ENCODE measurements around the gene SLC37A3. TPM values are rescaled to one million over a fixed set of nuclear protein-coding genes. Genes with fewer than 3 reads are reported as not detected.

Gene SLC37A3
- total and polyA plus RNA-seq, 8 donors: 6.3 to 141 (median 55.2) TPM

DNA sequence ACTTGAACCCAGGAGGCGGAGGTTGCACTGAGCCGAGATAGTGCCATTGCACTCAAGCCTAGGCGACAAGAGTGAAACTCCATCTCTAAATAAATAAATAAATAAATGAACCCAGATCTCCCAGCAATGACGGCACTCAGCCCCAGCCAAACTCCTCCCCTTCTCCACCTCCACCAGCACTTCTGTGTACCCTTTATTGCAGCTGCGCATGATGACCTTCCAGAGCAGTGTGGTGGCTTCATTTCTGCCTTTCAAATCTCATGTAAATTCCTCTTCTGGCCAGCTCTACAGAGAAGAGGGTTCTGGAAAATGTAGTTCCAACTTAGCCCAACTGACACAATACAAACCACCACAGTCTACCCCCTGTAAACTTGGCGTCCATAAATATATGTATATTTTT, 108.5 kb downstream of the SLC37A3 start:
- TF ChIP-seq POLR2AphosphoS5 (IDR thresholded peaks at IDR 0.05) (no peak), POLR2A (IDR thresholded peaks at IDR 0.05) (no peak), EP300 (IDR thresholded peaks at IDR 0.05) (no peak)
- TF ChIP-seq, protein P1, sequence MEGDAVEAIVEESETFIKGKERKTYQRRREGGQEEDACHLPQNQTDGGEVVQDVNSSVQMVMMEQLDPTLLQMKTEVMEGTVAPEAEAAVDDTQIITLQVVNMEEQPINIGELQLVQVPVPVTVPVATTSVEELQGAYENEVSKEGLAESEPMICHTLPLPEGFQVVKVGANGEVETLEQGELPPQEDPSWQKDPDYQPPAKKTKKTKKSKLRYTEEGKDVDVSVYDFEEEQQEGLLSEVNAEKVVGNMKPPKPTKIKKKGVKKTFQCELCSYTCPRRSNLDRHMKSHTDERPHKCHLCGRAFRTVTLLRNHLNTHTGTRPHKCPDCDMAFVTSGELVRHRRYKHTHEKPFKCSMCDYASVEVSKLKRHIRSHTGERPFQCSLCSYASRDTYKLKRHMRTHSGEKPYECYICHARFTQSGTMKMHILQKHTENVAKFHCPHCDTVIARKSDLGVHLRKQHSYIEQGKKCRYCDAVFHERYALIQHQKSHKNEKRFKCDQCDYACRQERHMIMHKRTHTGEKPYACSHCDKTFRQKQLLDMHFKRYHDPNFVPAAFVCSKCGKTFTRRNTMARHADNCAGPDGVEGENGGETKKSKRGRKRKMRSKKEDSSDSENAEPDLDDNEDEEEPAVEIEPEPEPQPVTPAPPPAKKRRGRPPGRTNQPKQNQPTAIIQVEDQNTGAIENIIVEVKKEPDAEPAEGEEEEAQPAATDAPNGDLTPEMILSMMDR (IDR thresholded peaks at IDR 0.05): no peak
- Histone ChIP-seq H3K9me3 (no peaks in the 10 kb centered on the region), H3K4me1 (no peaks in the 10 kb centered on the region), H3K4me3 (no peak overlapping the region), H3K36me3 (no peaks in the 10 kb centered on the region), H3K27ac (no peak overlapping the region), H3K27me3 (no peaks in the 10 kb centered on the region)
- WGBS, 5 donors: 87 to 93% (median 90%) methylated on average over 6 of the region's 6 CpGs
- intact Hi-C loops (cut with DNase I; ENCODE audit: low total_unique reads): loop anchor here (10.0 kb wide), 1 partner anchor 105 kb away; no protein-coding TSS in a partner anchor
- DNase-seq: no peak

DNA sequence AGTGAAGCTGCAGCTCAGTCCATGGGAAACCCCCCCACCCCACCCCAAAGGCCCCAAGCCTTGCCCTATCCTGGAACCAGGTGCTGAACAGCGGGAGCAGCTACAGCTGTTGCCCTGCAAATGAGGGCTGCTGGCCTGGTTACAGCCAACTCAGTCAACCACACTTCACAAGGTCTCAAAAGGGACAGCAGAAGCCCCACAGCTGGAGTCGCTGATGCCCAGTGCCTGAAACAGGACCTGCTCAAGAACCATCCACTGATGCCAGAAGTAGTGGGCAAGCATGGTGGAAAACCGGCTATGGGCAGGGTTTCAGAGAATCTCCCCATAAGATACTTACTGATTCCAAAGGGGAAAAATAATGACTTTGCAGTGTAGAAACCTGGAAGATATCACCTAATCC, 110.3 kb downstream of the SLC37A3 start:
- TF ChIP-seq, protein P1 (IDR thresholded peaks at IDR 0.05): no peak
- TF ChIP-seq POLR2A (IDR thresholded peaks at IDR 0.05) (no peak), POLR2AphosphoS5 (IDR thresholded peaks at IDR 0.05) (no peak), EP300 (IDR thresholded peaks at IDR 0.05) (no peak)
- Histone ChIP-seq H3K27ac (no peak overlapping the region), H3K36me3 (no peaks in the 10 kb centered on the region), H3K4me3 (no peak overlapping the region), H3K27me3 (no peaks in the 10 kb centered on the region), H3K9me3 (peaks cover 0 to 3% (median 0%) of the 10 kb centered on the region in 4 donors), H3K4me1 (no peaks in the 10 kb centered on the region)
- 91 to 98% (median 96%) methylated on average over 2 to 3 of the region's 3 CpGs for WGBS, 5 donors
- DNase-seq: no peak
- intact Hi-C loops (cut with DNase I; ENCODE audit: low total_unique reads): no loop called here

DNA sequence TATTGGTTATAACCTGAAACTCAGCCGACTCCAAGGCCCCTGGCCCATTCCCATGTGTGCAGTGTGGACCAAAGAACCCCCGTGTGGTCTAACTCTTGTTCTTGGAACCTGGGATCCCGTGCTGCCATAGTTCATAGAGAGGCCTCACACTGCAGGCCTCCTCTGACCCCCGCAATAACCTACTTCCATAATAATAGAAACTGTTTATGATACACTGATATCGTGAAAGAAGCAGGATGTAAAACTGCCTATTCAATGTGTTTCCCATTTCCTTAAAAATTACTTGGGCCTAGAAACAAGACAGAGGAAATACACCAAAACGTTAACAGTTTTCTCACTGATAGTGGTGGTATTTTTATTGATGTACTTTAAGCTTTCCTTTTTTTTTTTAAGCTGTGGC, 112.4 kb downstream of the SLC37A3 start:
- Histone ChIP-seq H3K27ac (no peak overlapping the region), H3K27me3 (no peaks in the 10 kb centered on the region), H3K4me1 (no peaks in the 10 kb centered on the region), H3K36me3 (no peaks in the 10 kb centered on the region), H3K4me3 (no peak overlapping the region), H3K9me3 (peaks cover 0 to 3% (median 0%) of the 10 kb centered on the region in 4 donors)
- intact Hi-C loops (cut with DNase I; ENCODE audit: low total_unique reads): no loop called here
- no peak for DNase-seq
- TF ChIP-seq POLR2A (IDR thresholded peaks at IDR 0.05) (no peak), EP300 (IDR thresholded peaks at IDR 0.05) (no peak), POLR2AphosphoS5 (IDR thresholded peaks at IDR 0.05) (no peak)
- TF ChIP-seq, protein P1 (IDR thresholded peaks at IDR 0.05): no peak
- WGBS, 5 donors: 76 to 83% (median 80%) methylated on average over 6 of the region's 6 CpGs

DNA sequence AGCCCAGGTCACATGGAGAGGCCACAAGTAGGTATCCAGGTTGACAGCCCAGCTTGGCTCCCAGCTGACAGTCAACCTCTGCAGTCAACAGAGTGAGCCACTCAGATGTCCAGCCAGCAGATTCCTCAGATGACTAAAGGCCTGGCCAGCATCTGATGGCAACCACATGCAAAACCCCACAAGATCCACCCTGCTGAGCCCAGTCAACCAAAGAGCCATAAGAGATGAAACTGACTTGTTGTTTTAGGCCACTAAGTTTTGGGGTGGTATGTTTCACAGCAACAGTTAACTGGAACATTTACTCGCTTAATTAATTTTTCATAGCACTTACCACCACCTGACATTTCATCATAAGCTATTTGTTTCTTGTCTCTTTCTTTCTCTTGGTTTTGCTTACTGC, 114.3 kb downstream of the SLC37A3 start:
- no peak for TF ChIP-seq POLR2A (IDR thresholded peaks at IDR 0.05)
- TF ChIP-seq, protein P1 (IDR thresholded peaks at IDR 0.05): no peak
- no peak for TF ChIP-seq EP300 (IDR thresholded peaks at IDR 0.05)
- TF ChIP-seq POLR2AphosphoS5 (IDR thresholded peaks at IDR 0.05): no peak
- Histone ChIP-seq H3K27me3 (no peaks in the 10 kb centered on the region), H3K4me3 (no peak overlapping the region), H3K27ac (no peak overlapping the region), H3K9me3 (peaks cover 0 to 3% (median 0%) of the 10 kb centered on the region in 4 donors), H3K4me1 (no peaks in the 10 kb centered on the region), H3K36me3 (no peaks in the 10 kb centered on the region)
- intact Hi-C loops (cut with DNase I; ENCODE audit: low total_unique reads): no loop called here
- no peak for DNase-seq
- WGBS, 5 donors: 91 to 100% (median 95%) methylated on average over 1 of the region's 1 CpG

Small RNA genes within 50 kb of the gene (small RNA-seq; reads per million reads assigned to genes)
- 0 reads per million in 4 donors for gene RNA5SP247
- 135 to 186 (median 139) reads per million in 4 donors for gene RNA5SP248

Other genes starting within 250 kb of the SLC37A3 start
- 10 to 100 TPM; 13.0 to 49.8 (median 24.6) TPM for gene KDM7A, start 221.5 kb downstream of the SLC37A3 start, total RNA-seq
- gene KDM7A, start 221.5 kb downstream of the SLC37A3 start, polyA plus RNA-seq: 1 to 10 TPM; 2.3 to 6.9 (median 3.4) TPM
- 1 to 10 TPM in 2 of 5 donors, under 1 TPM in 1, not detected in 2; 0.87 to 4.6 (median 4.4) TPM for gene RAB19, start 5.5 kb upstream of the SLC37A3 start, total RNA-seq
- under 1 TPM in 2 of 3 donors, not detected in 1; 0.20 to 0.75 TPM for gene RAB19, start 5.5 kb upstream of the SLC37A3 start, polyA plus RNA-seq
- 100 to 1,000 TPM in 1 of 5 donors, 10 to 100 TPM in 4; 21.0 to 102 (median 73.9) TPM for gene MKRN1, start 81.0 kb upstream of the SLC37A3 start, total RNA-seq
- 10 to 100 TPM; 35.2 to 57.4 (median 42.1) TPM for gene MKRN1, start 81.0 kb upstream of the SLC37A3 start, polyA plus RNA-seq
- 10 to 100 TPM in 1 of 5 donors, 1 to 10 TPM in 4; 4.1 to 17.8 (median 6.2) TPM for gene DENND2A, start 242.3 kb upstream of the SLC37A3 start, total RNA-seq
- 10 to 100 TPM in 1 of 3 donors, 1 to 10 TPM in 2; 1.8 to 11.5 (median 8.3) TPM for gene DENND2A, start 242.3 kb upstream of the SLC37A3 start, polyA plus RNA-seq